Adrenal gland (tissue), 12 donors: ENCODE data around the gene FRY. TPM values are rescaled to one million over a fixed set of nuclear protein-coding genes. Genes with fewer than 3 reads are reported as not detected.

Experiments
- DNase-seq, 7 donors: peaks; one replicate each; pipeline ENCODE4 v3.0.0-alpha.2; 2019 to 2020
- H3K27ac ChIP-seq, 5 donors: fragments of 200-600 bp; sonication (generic) in 4 of 5; 1 replicate in 3 of 5; 2 replicates in 2 of 5; pipeline versions ENCODE4 v1.5.1 to v1.8.0; 2016 to 2020; ENCODE audit warnings: mild to moderate bottlenecking in 1 of 5
- H3K27me3 ChIP-seq: fragments of 200-600 bp; 2 replicates; pipeline ENCODE4 v1.8.0; 2021
- H3K36me3 ChIP-seq, 2 donors: fragments of 200-600 bp; replicated peaks in 1 of 2; 1 replicate in 1 of 2; 2 replicates in 1 of 2; pipeline versions ENCODE4 v1.5.1 to v1.8.0; 2018 to 2022
- H3K4me1 ChIP-seq, 2 donors: fragments of 200-600 bp; replicated peaks in 1 of 2; 1 replicate in 1 of 2; 2 replicates in 1 of 2; pipeline versions ENCODE4 v1.5.1 to v1.8.0; 2018 to 2021
- H3K4me3 ChIP-seq, 4 donors: fragments of 200-600 bp; sonication (generic) in 3 of 4; one replicate each; pipeline ENCODE4 v1.5.1; 2016 to 2018
- H3K9me3 ChIP-seq, 3 donors: fragments of 200-600 bp; sonication (generic) in 1 of 3; replicated peaks in 1 of 3; 1 replicate in 2 of 3; 2 replicates in 1 of 3; pipeline versions ENCODE4 v1.5.1 to v1.8.0; 2016 to 2021
- POLR2A ChIP-seq, 2 donors: fragments of 450-650 bp; IDR thresholded peaks; one replicate each; pipeline ENCODE4 v1.6.1; 2017; ENCODE audit warnings: antibody characterized with exemption in 2 of 2, mild to moderate bottlenecking in 2 of 2, moderate library complexity in 1 of 2
- WGBS, 4 donors: extraction: QIAGEN DNeasy Blood & Tissue Kit in 2 of 4; methylation state at CpG; one replicate each; pipeline versions ENCODE4 v1.1.5 to v1.1.7; 2013 to 2017; 5-methylcytosine and 5-hydroxymethylcytosine counted together
- intact Hi-C, 2 donors: fragments of 100-400 bp; cut with DNase I; formaldehyde crosslinking; loops; one replicate each; pipeline versions ENCODE4 v1.14.1 to v1.15.0; 2022 to 2023
- polyA plus RNA-seq, 3 donors: library from polyadenylated mRNA; stranded (reverse); fragments of 200-250 nt in 2 of 3; fragments of 350-450 nt in 1 of 3; fragmentation: Illumina TruSeq in 1 of 3; extraction: RNeasy Lipid Tissue Mini Kit (QIAGEN cat#74804) in 1 of 3; gene quantifications; one replicate each; pipeline ENCODE4 v1.2.3, GENCODE V29; 2013 to 2014
- total RNA-seq, 9 donors: library from RNA; depleted of rRNA in 4 of 9; stranded (reverse); fragments of >200 nt in 4 of 9; fragments of 120-200 nt in 1 of 9; fragmentation: NEBNext Ultra II Directional in 1 of 9; extraction: Animal tissue kit (Norgen Biotek cat#: 25700) in 1 of 9; gene quantifications; one replicate each; pipeline versions ENCODE4 v1.1.0 to v1.2.4, GENCODE V29; 2013 to 2023
- TF ChIP-seq, protein P1 (sequence below), 6 experiments: fragments of 450-650 bp in 4 of 6; fragments of 200-600 bp in 2 of 6; sonication (generic) in 1 of 6; IDR thresholded peaks; 1 replicate in 5 of 6; 2 replicates in 1 of 6; pipeline versions ENCODE4 v1.5.1 to v1.8.0; 2016 to 2021; ENCODE audit warnings: antibody characterized with exemption in 6 of 6, mild to moderate bottlenecking in 2 of 6, moderate library complexity in 1 of 6
- donor health status: healthy with polysubstance abuse.
- donor health status: Bipolar disorder and iron deficiency.
- donor health status: DM: yes; HTN: yes; CAD: no.
- donor health status: DM: no; HTN: no; CAD: no.
- donor health status: DM: no; HTN: no; CAD: no.
- donor health status: DM: yes; HTN: yes; CAD: no.

Gene FRY
- total and polyA plus RNA-seq, 12 donors: 1.5 to 17.2 (median 7.3) TPM

DNA sequence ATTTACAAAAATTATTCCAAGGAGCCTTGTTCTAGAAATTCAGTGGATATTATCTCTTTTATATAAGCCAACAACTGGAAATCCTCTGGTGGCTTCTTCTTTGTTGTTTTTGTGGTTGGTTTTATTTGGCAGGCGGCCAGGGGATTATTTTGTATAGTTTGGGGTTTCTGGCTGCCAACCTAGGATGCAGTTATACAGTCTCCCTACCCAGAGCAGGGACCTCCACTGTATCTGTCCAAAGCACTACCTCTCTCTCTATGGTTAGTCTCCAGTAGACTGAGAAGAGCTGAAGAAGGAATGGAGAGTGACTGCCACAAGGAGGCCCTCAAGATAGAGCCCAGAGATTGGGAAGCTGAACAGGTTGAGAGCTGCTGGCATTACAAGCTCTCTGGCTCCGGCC, 203.3 kb downstream of the FRY start:
- TF ChIP-seq, protein P1, sequence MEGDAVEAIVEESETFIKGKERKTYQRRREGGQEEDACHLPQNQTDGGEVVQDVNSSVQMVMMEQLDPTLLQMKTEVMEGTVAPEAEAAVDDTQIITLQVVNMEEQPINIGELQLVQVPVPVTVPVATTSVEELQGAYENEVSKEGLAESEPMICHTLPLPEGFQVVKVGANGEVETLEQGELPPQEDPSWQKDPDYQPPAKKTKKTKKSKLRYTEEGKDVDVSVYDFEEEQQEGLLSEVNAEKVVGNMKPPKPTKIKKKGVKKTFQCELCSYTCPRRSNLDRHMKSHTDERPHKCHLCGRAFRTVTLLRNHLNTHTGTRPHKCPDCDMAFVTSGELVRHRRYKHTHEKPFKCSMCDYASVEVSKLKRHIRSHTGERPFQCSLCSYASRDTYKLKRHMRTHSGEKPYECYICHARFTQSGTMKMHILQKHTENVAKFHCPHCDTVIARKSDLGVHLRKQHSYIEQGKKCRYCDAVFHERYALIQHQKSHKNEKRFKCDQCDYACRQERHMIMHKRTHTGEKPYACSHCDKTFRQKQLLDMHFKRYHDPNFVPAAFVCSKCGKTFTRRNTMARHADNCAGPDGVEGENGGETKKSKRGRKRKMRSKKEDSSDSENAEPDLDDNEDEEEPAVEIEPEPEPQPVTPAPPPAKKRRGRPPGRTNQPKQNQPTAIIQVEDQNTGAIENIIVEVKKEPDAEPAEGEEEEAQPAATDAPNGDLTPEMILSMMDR (IDR thresholded peaks at IDR 0.05): no peak
- no peak for TF ChIP-seq POLR2A (IDR thresholded peaks at IDR 0.05)
- no peaks in the 10 kb centered on the region for H3K36me3 ChIP-seq
- no peak overlapping the region for H3K27ac ChIP-seq
- no peaks in the 10 kb centered on the region for H3K9me3 ChIP-seq
- no peak overlapping the region for H3K4me3 ChIP-seq
- intact Hi-C loops: no loop called here
- H3K4me1 ChIP-seq: peaks cover 0 to 4% of the 10 kb centered on the region in 2 donors
- DNase-seq: no peak
- H3K27me3 ChIP-seq: no peaks in the 10 kb centered on the region
- WGBS, 4 donors: 51 to 87% (median 72%) methylated on average over 2 of the region's 2 CpGs

DNA sequence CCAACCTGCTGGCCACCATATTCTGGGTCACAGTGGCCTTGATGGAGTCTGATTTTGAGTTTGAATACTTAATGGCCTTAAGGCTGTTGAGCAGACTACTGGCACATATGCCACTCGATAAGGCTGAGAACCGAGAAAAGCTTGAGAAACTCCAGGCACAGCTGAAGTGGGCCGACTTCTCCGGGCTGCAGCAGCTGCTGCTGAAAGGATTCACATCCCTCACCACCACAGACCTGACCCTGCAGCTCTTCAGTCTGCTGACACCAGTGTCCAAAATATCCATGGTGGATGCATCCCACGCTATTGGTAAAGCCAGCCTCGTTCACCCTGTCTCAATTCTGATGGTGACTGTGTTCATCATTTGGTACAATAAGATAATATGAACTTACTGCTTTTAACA, 206.1 kb downstream of the FRY start:
- Histone ChIP-seq H3K4me3 (no peak overlapping the region), H3K36me3 (no peaks in the 10 kb centered on the region), H3K9me3 (no peaks in the 10 kb centered on the region), H3K27ac (no peak overlapping the region), H3K4me1 (peaks cover 0 to 4% of the 10 kb centered on the region in 2 donors), H3K27me3 (no peaks in the 10 kb centered on the region)
- WGBS, 4 donors: 82 to 95% (median 92%) methylated on average over 4 to 6 of the region's 6 CpGs
- intact Hi-C loops: no loop called here
- TF ChIP-seq, protein P1 (IDR thresholded peaks at IDR 0.05): no peak
- no peak for DNase-seq

DNA sequence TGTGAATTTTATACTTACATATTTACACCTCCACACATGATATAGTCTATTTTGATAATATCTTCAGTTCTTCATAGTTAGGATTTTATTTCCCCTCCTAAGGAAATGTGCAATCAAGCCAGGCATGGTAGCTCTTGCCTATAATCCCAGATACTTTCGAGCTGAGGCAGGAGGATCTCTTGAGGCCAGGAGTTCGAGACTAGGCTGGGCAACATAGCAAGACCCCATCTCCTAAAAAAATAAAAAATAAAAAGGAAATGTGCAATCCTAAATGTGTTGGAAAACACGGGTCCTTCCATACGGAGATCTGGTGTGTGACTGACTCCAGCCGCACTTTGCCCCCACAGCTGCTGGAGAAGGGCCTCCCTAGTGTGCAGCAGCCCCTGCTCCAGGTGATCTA, 212.1 kb downstream of the FRY start:
- TF ChIP-seq, protein P1 (IDR thresholded peaks at IDR 0.05): no peak
- no peak for TF ChIP-seq POLR2A (IDR thresholded peaks at IDR 0.05)
- WGBS, 4 donors: 91 to 94% (median 92%) methylated on average over 5 of the region's 5 CpGs
- H3K27ac ChIP-seq: no peak overlapping the region
- intact Hi-C loops: no loop called here
- no peak for DNase-seq
- no peak overlapping the region for H3K4me3 ChIP-seq
- no peaks in the 10 kb centered on the region for H3K36me3 ChIP-seq
- no peaks in the 10 kb centered on the region for H3K4me1 ChIP-seq
- H3K27me3 ChIP-seq: no peaks in the 10 kb centered on the region
- no peaks in the 10 kb centered on the region for H3K9me3 ChIP-seq

DNA sequence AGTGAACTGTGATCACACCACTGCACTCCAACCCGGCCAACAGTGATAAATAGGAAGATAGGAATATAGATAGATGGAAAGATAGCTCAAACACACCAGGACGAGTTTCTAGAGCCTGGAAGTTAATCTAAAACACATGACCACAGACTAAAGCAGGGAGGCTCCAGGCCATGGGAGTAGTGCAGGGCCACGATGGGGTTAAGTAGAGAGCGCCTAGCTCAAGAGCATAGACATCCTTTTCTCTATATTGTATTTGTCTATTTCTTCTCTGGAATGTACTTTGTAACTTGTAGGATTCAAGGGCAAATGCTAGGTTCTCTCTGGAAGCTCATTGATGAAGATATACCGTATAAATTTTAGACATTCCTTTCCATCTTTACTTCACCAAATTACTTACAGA, 214.0 kb downstream of the FRY start:
- intact Hi-C loops: no loop called here
- no peak overlapping the region for H3K4me3 ChIP-seq
- H3K36me3 ChIP-seq: no peaks in the 10 kb centered on the region
- no peak for DNase-seq
- H3K4me1 ChIP-seq: no peaks in the 10 kb centered on the region
- WGBS, 4 donors: 81 to 84% (median 82%) methylated on average over 5 of the region's 5 CpGs
- no peak overlapping the region for H3K27ac ChIP-seq
- no peaks in the 10 kb centered on the region for H3K9me3 ChIP-seq
- TF ChIP-seq, protein P1 (IDR thresholded peaks at IDR 0.05): no peak
- no peak for TF ChIP-seq POLR2A (IDR thresholded peaks at IDR 0.05)
- H3K27me3 ChIP-seq: no peaks in the 10 kb centered on the region
